Left ventricle myocardium inferior (tissue), 1 donor: ENCODE data around the gene SLC35F4. TPM values are rescaled to one million over a fixed set of nuclear protein-coding genes. Genes with fewer than 3 reads are reported as not detected.

Experiments
- DNase-seq: peaks from one replicate; pipeline ENCODE4 v3.0.0-alpha.2; 2020
- H3K27ac ChIP-seq: fragments of 200-600 bp; replicated peaks from 2 replicates; pipeline ENCODE4 v1.8.0; 2021
- H3K27me3 ChIP-seq: fragments of 200-600 bp; 2 replicates; pipeline ENCODE4 v1.8.0; 2021; ENCODE audit warnings: low read depth
- H3K36me3 ChIP-seq: fragments of 200-600 bp; 2 replicates; pipeline ENCODE4 v1.8.0; 2021
- H3K4me1 ChIP-seq: fragments of 200-600 bp; 2 replicates; pipeline ENCODE4 v1.8.0; 2021
- H3K4me3 ChIP-seq: fragments of 200-600 bp; 2 replicates; pipeline ENCODE4 v1.8.0; 2021; ENCODE audit warnings: mild to moderate bottlenecking, moderate library complexity
- H3K9me3 ChIP-seq: fragments of 200-600 bp; replicated peaks from 2 replicates; pipeline ENCODE4 v1.8.0; 2021
- CTCF ChIP-seq: fragments of 200-600 bp; IDR thresholded peaks from 2 replicates; pipeline ENCODE4 v1.8.0; 2021; ENCODE audit warnings: antibody characterized with exemption, mild to moderate bottlenecking, borderline replicate concordance
- intact Hi-C: fragments of 100-400 bp; cut with micrococcal nuclease; formaldehyde crosslinking; loops from one replicate; pipeline ENCODE4 v1.11.0; 2022
- total RNA-seq: library from RNA; stranded (reverse); fragmentation: NEBNext Ultra II Directional; extraction: Animal tissue kit (Norgen Biotek cat#: 25700); gene quantifications from one replicate; pipeline ENCODE4 v1.2.1, GENCODE V29; 2021
- donor health status: DM: no; HTN: yes; CAD: no; lungs with severe emphysema.

Gene SLC35F4
- total RNA-seq, 1 donor from 2014 or later, result not detected

- no peak for DNase-seq
- no peak overlapping the region for H3K4me3 ChIP-seq
- H3K36me3 ChIP-seq, result no peaks in the 10 kb centered on the region
- H3K27ac ChIP-seq, result no peak overlapping the region
- no peaks in the 10 kb centered on the region for H3K4me1 ChIP-seq
- no peaks in the 10 kb centered on the region for H3K9me3 ChIP-seq
- intact Hi-C loops, result no loop called here
- peaks cover 18% of the 10 kb centered on the region for H3K27me3 ChIP-seq
- no peak for TF ChIP-seq CTCF
Observed at GRCh38 chr14:57831981-57832380, 33.9 kb downstream of the SLC35F4 start.

GRCh38 chr14:57828713-57829112 is 37.2 kb downstream of the SLC35F4 start:
- no peak for DNase-seq
- H3K4me3 ChIP-seq, result no peak overlapping the region
- no peak for TF ChIP-seq CTCF
- H3K36me3 ChIP-seq, result no peaks in the 10 kb centered on the region
- H3K4me1 ChIP-seq, result no peaks in the 10 kb centered on the region
- peaks cover 18% of the 10 kb centered on the region for H3K27me3 ChIP-seq
- peaks cover 10% of the 10 kb centered on the region for H3K9me3 ChIP-seq
- H3K27ac ChIP-seq, result no peak overlapping the region
- intact Hi-C loops, result no loop called here

- Histone ChIP-seq H3K4me3 (no peak overlapping the region), H3K27ac (no peak overlapping the region), H3K9me3 (peaks cover 10% of the 10 kb centered on the region), H3K27me3 (peaks cover 11% of the 10 kb centered on the region), H3K4me1 (no peaks in the 10 kb centered on the region), H3K36me3 (no peaks in the 10 kb centered on the region)
- TF ChIP-seq CTCF, result no peak
- intact Hi-C loops, result no loop called here
- no peak for DNase-seq
Observed at GRCh38 chr14:57823015-57823660, 42.8 kb downstream of the SLC35F4 start.

GRCh38 chr14:57822081-57822480 is 43.8 kb downstream of the SLC35F4 start:
- Histone ChIP-seq H3K36me3 (no peaks in the 10 kb centered on the region), H3K9me3 (peaks cover 10% of the 10 kb centered on the region), H3K4me3 (no peak overlapping the region), H3K27me3 (peaks cover under 1% of the 10 kb centered on the region), H3K27ac (no peak overlapping the region), H3K4me1 (no peaks in the 10 kb centered on the region)
- intact Hi-C loops, result no loop called here
- no peak for TF ChIP-seq CTCF
- no peak for DNase-seq

- H3K27ac ChIP-seq, result no peak overlapping the region
- no peak for TF ChIP-seq CTCF
- peaks cover under 1% of the 10 kb centered on the region for H3K9me3 ChIP-seq
- no peak for DNase-seq
- intact Hi-C loops, result no loop called here
- H3K36me3 ChIP-seq, result no peaks in the 10 kb centered on the region
- no peaks in the 10 kb centered on the region for H3K4me1 ChIP-seq
- no peak overlapping the region for H3K4me3 ChIP-seq
- H3K27me3 ChIP-seq, result no peaks in the 10 kb centered on the region
Observed at GRCh38 chr14:57820581-57820980, 45.3 kb downstream of the SLC35F4 start.
